Tibial nerve (tissue), 4 donors: Measurements from ENCODE around the gene PEMT.

Experiments
- EP300 ChIP-seq, 2 donors: sonication (generic); formaldehyde crosslinking; IDR thresholded peaks; one replicate each; pipeline ENCODE4 v1.6.1; 2017; ENCODE audit warnings: antibody characterized with exemption in 2 of 2, mild to moderate bottlenecking in 1 of 2
- POLR2A ChIP-seq, 2 donors: fragments of 450-650 bp; IDR thresholded peaks; one replicate each; pipeline ENCODE4 v1.6.1; 2017; ENCODE audit warnings: antibody characterized with exemption in 2 of 2, mild to moderate bottlenecking in 2 of 2, moderate library complexity in 2 of 2
- TF ChIP-seq, protein P1 (sequence below), 5 experiments: fragments of 200-600 bp in 3 of 5; fragments of 450-650 bp in 2 of 5; sonication (generic) in 3 of 5; IDR thresholded peaks; one replicate each; pipeline ENCODE4 v1.5.1; 2016 to 2019; ENCODE audit warnings: antibody characterized with exemption in 5 of 5, mild to moderate bottlenecking in 3 of 5, moderate library complexity in 2 of 5

DNA sequence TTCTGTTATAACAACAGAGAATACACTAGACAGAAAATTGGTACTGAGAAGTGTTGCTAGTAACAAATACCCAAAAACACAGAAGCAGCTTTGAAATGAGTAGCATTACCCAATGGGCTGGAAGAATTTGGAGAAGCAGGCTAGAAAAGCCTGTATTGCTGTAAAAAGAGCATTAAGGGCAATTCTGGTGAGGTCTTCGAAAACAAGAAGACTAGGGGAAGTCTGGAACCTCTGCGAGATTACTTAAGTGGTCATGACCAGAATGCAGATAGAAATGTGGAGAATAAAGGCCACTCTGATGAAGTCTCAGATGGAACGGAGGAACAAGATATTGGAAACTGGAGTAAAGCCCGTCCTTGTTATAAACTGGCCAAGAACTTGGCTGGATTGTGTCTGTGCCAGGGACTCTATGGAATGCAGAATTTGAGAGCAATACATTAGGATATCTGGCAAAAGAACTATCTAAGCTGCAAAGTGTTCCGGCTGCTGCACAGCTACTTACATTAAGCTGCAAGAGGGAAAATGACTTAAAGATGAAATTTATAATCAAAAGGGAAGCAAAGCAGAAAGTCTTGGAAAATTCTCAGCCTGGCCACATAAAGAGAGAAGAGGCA lies 44.9 kb upstream of the PEMT start:
- TF ChIP-seq, protein P1, sequence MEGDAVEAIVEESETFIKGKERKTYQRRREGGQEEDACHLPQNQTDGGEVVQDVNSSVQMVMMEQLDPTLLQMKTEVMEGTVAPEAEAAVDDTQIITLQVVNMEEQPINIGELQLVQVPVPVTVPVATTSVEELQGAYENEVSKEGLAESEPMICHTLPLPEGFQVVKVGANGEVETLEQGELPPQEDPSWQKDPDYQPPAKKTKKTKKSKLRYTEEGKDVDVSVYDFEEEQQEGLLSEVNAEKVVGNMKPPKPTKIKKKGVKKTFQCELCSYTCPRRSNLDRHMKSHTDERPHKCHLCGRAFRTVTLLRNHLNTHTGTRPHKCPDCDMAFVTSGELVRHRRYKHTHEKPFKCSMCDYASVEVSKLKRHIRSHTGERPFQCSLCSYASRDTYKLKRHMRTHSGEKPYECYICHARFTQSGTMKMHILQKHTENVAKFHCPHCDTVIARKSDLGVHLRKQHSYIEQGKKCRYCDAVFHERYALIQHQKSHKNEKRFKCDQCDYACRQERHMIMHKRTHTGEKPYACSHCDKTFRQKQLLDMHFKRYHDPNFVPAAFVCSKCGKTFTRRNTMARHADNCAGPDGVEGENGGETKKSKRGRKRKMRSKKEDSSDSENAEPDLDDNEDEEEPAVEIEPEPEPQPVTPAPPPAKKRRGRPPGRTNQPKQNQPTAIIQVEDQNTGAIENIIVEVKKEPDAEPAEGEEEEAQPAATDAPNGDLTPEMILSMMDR (IDR thresholded peaks at IDR 0.05), result no peak
- TF ChIP-seq POLR2A (IDR thresholded peaks at IDR 0.05) (no peak), EP300 (IDR thresholded peaks at IDR 0.05) (no peak)
